Pancreas (tissue), 10 donors: Measurements from ENCODE around the gene ABRAXAS1. TPM values are rescaled to one million over a fixed set of nuclear protein-coding genes. Genes with fewer than 3 reads are reported as not detected.

Experiments
- ATAC-seq, 4 donors: fragments of 200-7000 bp; cut with Tn5 transposase; one replicate each; pipeline versions ENCODE4 v1.8.0 to v1.9.1; 2020; ENCODE audit warnings: mild to moderate bottlenecking in 4 of 4, moderate library complexity in 4 of 4
- DNase-seq, 6 donors: peaks; one replicate each; pipeline ENCODE4 v3.0.0-alpha.2; 2020
- FAIRE-seq: peaks from 2 replicates; lab custom pipeline; 2012; peaks lifted over from hg19 to GRCh38; lab: Jason Lieb, UNC
- H3K27ac ChIP-seq, 4 donors: fragments of 200-600 bp; sonication (generic); 1 replicate in 3 of 4; 2 replicates in 1 of 4; pipeline versions ENCODE4 v1.5.0 to v1.8.0; 2020
- H3K27me3 ChIP-seq, 4 donors: fragments of 200-600 bp; one replicate each; pipeline ENCODE4 v1.8.0; 2021
- H3K36me3 ChIP-seq, 3 donors: fragments of 200-600 bp; sonication (generic) in 1 of 3; one replicate each; pipeline versions ENCODE4 v1.5.0 to v1.8.0; 2020 to 2021
- H3K4me1 ChIP-seq, 3 donors: fragments of 200-600 bp; one replicate each; pipeline ENCODE4 v1.8.0; 2021
- H3K4me3 ChIP-seq, 4 donors: fragments of 200-600 bp; sonication (generic) in 2 of 4; one replicate each; pipeline versions ENCODE4 v1.5.0 to v1.8.0; 2020 to 2021
- H3K9me3 ChIP-seq, 4 donors: fragments of 200-600 bp; one replicate each; pipeline ENCODE4 v1.8.0; 2021
- WGBS, 2 donors: extraction: QIAGEN DNeasy Blood & Tissue Kit; methylation state at CpG; one replicate each; pipeline ENCODE4 v1.1.7; 2013; 5-methylcytosine and 5-hydroxymethylcytosine counted together
- intact Hi-C, 3 donors: fragments of 100-400 bp; cut with DNase I; formaldehyde crosslinking; loops; one replicate each; pipeline versions ENCODE4 v1.11.1 to v1.14.2; 2022
- polyA plus RNA-seq, 2 donors: library from polyadenylated mRNA; stranded (reverse); fragments of 200-250 nt; gene quantifications; one replicate each; pipeline ENCODE4 v1.2.3, GENCODE V29; 2013
- total RNA-seq, 6 donors: library from RNA; stranded (reverse); fragmentation: NEBNext Ultra II Directional in 4 of 6; extraction: Animal tissue kit (Norgen Biotek cat#: 25700) in 4 of 6; gene quantifications; one replicate each; pipeline versions ENCODE4 v1.2.1 to v1.2.4, GENCODE V29; 2021 to 2023
- TF ChIP-seq, protein P1 (sequence below), 4 donors: fragments of 200-600 bp; sonication (generic) in 3 of 4; IDR thresholded peaks; one replicate each; pipeline versions ENCODE4 v1.5.0 to v1.8.0; 2021; ENCODE audit warnings: antibody characterized with exemption in 4 of 4
- donor health status: healthy with polysubstance abuse.
- donor health status: DM: no; HTN: no; CAD: no; lungs with moderate emphysema.
- donor health status: DM: no; HTN: no; CAD: no.
- donor health status: control.
- donor health status: control.
- donor health status: Bipolar disorder and iron deficiency.
- donor health status: DM: yes; HTN: yes; CAD: no.
- donor health status: DM: no; HTN: no; CAD: no.
- donor health status: DM: no; HTN: no; CAD: no.
- donor health status: DM: yes; HTN: yes; CAD: no.

ABRAXAS1 gene
- total RNA-seq (1 to 10 TPM; 5.1 to 8.2 (median 6.8) TPM), polyA plus RNA-seq (1 to 10 TPM; 2.3 to 4.8 TPM)

DNA sequence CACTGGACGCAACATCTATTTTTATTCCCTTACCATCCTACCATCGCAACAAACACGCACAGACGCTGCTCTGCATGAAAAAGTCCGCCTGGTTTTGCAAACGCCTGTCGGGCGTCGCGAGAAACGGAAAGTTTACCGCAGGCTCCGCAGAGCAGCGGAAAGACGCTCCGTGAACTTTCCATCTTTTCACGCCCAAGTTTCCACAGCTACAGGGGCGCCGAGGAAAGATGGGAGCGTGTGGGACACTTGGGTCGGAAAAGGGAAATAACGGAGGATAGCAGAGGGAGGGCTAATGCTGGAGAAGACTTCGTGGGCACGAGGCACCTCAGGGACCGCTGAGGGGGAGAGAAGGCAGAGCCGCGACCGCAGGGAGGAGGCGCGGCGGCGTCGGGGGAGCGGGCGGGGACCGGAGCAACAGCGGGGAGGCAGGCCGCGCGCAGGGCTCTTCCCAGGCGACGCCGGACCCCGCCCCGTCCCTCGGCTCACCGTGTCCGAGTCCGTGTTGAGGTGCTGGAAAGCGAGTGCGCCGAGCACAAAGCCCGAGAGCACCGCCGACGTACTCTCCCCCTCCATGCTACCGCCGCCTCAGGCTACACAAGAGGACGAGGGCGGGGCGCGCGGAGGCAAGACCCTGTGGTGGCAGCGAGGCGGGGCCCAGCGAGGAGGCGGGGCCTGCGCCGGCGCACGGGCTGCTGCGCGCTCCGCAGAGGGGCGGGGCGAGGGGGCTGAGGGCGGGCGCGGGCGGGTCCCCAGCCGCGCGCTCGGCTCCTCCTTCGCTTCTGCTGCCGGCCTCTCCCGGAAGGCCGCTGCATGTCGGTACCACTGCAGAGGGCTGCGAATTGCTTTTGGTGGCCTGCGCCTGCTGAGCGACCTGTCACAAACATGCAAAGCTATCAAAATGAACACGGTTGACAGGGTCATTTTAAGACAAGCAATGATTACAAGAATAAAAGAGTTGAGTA, at the start of gene ABRAXAS1:
Gene ABRAXAS1, minus strand, starts transcription at position 601 of the 962 bp plus-strand sequence. Its CDS starts 28 bp downstream, at position 573.
- 0 to 1% methylated on average over 45 to 93 of the region's 93 CpGs for WGBS, 2 donors
- Histone ChIP-seq H3K4me3 (peak within 1 kb of the TSS; percentile 57 to 81 (median 66)), H3K4me1 (peaks cover 0 to 5% (median 0%) of the 10 kb centered on the region in 3 donors), H3K27me3 (no peaks in the 10 kb centered on the region), H3K36me3 (no peaks in the 10 kb centered on the region), H3K9me3 (no peaks in the 10 kb centered on the region), H3K27ac (peak within 1 kb of the TSS; percentile 43 to 89 (median 70))
- ATAC-seq, result peak; percentile 98 to 100 (median 100)
- intact Hi-C loops, result no loop called here
- TF ChIP-seq, protein P1, sequence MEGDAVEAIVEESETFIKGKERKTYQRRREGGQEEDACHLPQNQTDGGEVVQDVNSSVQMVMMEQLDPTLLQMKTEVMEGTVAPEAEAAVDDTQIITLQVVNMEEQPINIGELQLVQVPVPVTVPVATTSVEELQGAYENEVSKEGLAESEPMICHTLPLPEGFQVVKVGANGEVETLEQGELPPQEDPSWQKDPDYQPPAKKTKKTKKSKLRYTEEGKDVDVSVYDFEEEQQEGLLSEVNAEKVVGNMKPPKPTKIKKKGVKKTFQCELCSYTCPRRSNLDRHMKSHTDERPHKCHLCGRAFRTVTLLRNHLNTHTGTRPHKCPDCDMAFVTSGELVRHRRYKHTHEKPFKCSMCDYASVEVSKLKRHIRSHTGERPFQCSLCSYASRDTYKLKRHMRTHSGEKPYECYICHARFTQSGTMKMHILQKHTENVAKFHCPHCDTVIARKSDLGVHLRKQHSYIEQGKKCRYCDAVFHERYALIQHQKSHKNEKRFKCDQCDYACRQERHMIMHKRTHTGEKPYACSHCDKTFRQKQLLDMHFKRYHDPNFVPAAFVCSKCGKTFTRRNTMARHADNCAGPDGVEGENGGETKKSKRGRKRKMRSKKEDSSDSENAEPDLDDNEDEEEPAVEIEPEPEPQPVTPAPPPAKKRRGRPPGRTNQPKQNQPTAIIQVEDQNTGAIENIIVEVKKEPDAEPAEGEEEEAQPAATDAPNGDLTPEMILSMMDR (IDR thresholded peaks at IDR 0.05), result no peak
- DNase-seq, result peak; percentile 90 to 96 (median 94)
- no peak for FAIRE-seq

- Histone ChIP-seq H3K9me3 (no peaks in the 10 kb centered on the region), H3K4me1 (no peaks in the 10 kb centered on the region), H3K36me3 (no peaks in the 10 kb centered on the region), H3K27ac (no peak overlapping the region), H3K27me3 (no peaks in the 10 kb centered on the region), H3K4me3 (no peak overlapping the region)
- ATAC-seq, result no peak
- intact Hi-C loops, result no loop called here
- DNase-seq, result no peak
- FAIRE-seq, result no peak
- TF ChIP-seq, protein P1 (IDR thresholded peaks at IDR 0.05), result no peak
- 82 to 84% methylated on average over 2 of the region's 2 CpGs for WGBS, 2 donors
Measured at GRCh38 chr4:83527671-83528070, 42.8 kb upstream of the ABRAXAS1 start.

DNA sequence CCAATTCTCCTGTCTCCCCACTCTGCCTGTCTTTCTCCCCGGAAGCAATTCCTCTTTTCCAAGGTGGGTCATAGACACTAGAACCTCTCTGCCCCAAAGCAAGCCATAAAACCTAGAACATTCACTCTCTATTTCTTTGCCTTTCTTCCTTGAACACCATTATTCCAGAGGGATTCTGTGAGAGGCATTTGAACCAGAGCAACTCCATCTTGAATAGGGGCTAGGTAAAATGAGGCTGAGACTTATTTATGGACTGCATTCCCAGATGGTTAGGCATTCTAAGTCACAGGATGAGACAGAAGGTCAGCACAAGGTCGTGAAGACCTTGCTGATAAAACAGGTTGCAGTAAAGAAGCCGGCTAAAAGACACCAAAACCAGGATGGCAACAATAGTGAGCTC, 37.3 kb upstream of the ABRAXAS1 start:
- TF ChIP-seq, protein P1 (IDR thresholded peaks at IDR 0.05), result no peak
- Histone ChIP-seq H3K4me3 (no peak overlapping the region), H3K36me3 (no peaks in the 10 kb centered on the region), H3K9me3 (no peaks in the 10 kb centered on the region), H3K27ac (no peak overlapping the region), H3K27me3 (no peaks in the 10 kb centered on the region), H3K4me1 (no peaks in the 10 kb centered on the region)
- WGBS, 2 donors, result 53 to 58% methylated on average over 3 of the region's 3 CpGs
- DNase-seq, result no peak
- intact Hi-C loops, result no loop called here
- no peak for ATAC-seq
- no peak for FAIRE-seq

- H3K27me3 ChIP-seq, result no peaks in the 10 kb centered on the region
- H3K9me3 ChIP-seq, result no peaks in the 10 kb centered on the region
- no peaks in the 10 kb centered on the region for H3K4me1 ChIP-seq
- H3K36me3 ChIP-seq, result no peaks in the 10 kb centered on the region
- 57 to 64% methylated on average over 3 of the region's 3 CpGs for WGBS, 2 donors
- H3K27ac ChIP-seq, result no peak overlapping the region
- TF ChIP-seq, protein P1 (IDR thresholded peaks at IDR 0.05), result no peak
- FAIRE-seq, result no peak
- peak in 2 of 4 donors; percentile 19 to 69 for ATAC-seq
- intact Hi-C loops, result no loop called here
- no peak overlapping the region for H3K4me3 ChIP-seq
- DNase-seq, result no peak
Measured at GRCh38 chr4:83516042-83516772, 31.3 kb upstream of the ABRAXAS1 start.
